NOMO-1 (cell line): ENCODE results near the gene ING5.

Experiments
- DNase-seq, 2 experiments: peaks; one replicate each; lab custom pipeline; 2025; ENCODE audit not compliant: unreplicated experiment in 2 of 2; lab: John Stamatoyannopoulos, UW

ING5 gene

GRCh38 chr2:241672243-241673188 is 29.3 kb upstream of the ING5 start:
- no peak for DNase-seq

- DNase-seq: no peak
These were observed 28.6 kb upstream of the ING5 start for GRCh38 chr2:241673189-241673663.

GRCh38 chr2:241673797-241674725 is 27.8 kb upstream of the ING5 start:
- no peak for DNase-seq

GRCh38 chr2:241675885-241676284 is 26.0 kb upstream of the ING5 start:
- no peak for DNase-seq

GRCh38 chr2:241676665-241677064 is 25.2 kb upstream of the ING5 start:
- DNase-seq: no peak

- DNase-seq: no peak
These were observed 24.4 kb upstream of the ING5 start for GRCh38 chr2:241677392-241677791.

GRCh38 chr2:241678307-241678706 is 23.5 kb upstream of the ING5 start:
- DNase-seq: no peak

- no peak for DNase-seq
These were observed 22.9 kb upstream of the ING5 start for GRCh38 chr2:241678784-241679540.

GRCh38 chr2:241680044-241680443 is 21.8 kb upstream of the ING5 start:
- DNase-seq: no peak

GRCh38 chr2:241680827-241681599 is 20.8 kb upstream of the ING5 start:
- no peak for DNase-seq

- no peak for DNase-seq
These were observed 15.6 kb upstream of the ING5 start for GRCh38 chr2:241686324-241686649.

GRCh38 chr2:241686650-241687425 is 15.0 kb upstream of the ING5 start, which contains the start of gene DTYMK:
DTYMK (minus strand) TSS chr2:241686815; CDS start chr2:241686783, 32 bp downstream.
- peak; percentile 97 to 98 for DNase-seq

- DNase-seq: no peak
These were observed 12.5 kb upstream of the ING5 start for GRCh38 chr2:241689306-241689705.

- DNase-seq: no peak
These were observed 11.6 kb upstream of the ING5 start for GRCh38 chr2:241690202-241690717.

- DNase-seq: no peak
These were observed 9.4 kb upstream of the ING5 start for GRCh38 chr2:241692448-241692847.

- no peak for DNase-seq
These were observed 6.2 kb upstream of the ING5 start for GRCh38 chr2:241695651-241696050.

GRCh38 chr2:241701149-241701398 is 765 bp upstream of the ING5 start:
- DNase-seq: no peak

GRCh38 chr2:241702155-241703031 is 554 bp downstream of the ING5 start:
- peak; percentile 53 to 79 for DNase-seq
